ENCODE measurements around the gene SCYGR5.

GRCh38 chr2:227657199-227657845 lies 9.3 kb upstream of the SCYGR5 start:
- TF ChIP-seq POLR2A (IDR thresholded peaks at IDR 0.05; ENCODE audit: low read depth, low read length) (no peak), POLR2AphosphoS5 (IDR thresholded peaks at IDR 0.05; ENCODE audit: low read depth, low read length) (no peak), TAF1 (IDR thresholded peaks at IDR 0.05; ENCODE audit: low read depth, low read length) (no peak), SPI1 (IDR thresholded peaks at IDR 0.05; ENCODE audit: low read depth, low read length) (no peak), PAX5 (IDR thresholded peaks at IDR 0.05; ENCODE audit: insufficient read depth, low read length, severe bottlenecking) (no peak)

All from GM12891 (cell line).